Loucy (cell line): Measurements from ENCODE around the gene ZNF134.

Experiments
- H2AFZ ChIP-seq: fragments of 200-600 bp; sonication (generic); 2 replicates; pipeline ENCODE4 v1.6.0; 2016; ENCODE audit warnings: antibody characterized with exemption, mild to moderate bottlenecking, low read length, moderate library complexity
- H3F3A ChIP-seq: fragments of 200-600 bp; 2 replicates; pipeline ENCODE4 v1.6.0; 2016; ENCODE audit warnings: antibody characterized with exemption, low read depth, mild to moderate bottlenecking
- H3K27me3 ChIP-seq: fragments of 200-600 bp; sonication (generic); 2 replicates; pipeline ENCODE4 v1.6.1; 2014; ENCODE audit warnings: low read length, mild to moderate bottlenecking; ENCODE audit not compliant: insufficient read depth, poor library complexity, severe bottlenecking
- H3K36me3 ChIP-seq: fragments of 200-600 bp; sonication (generic); 2 replicates; pipeline ENCODE4 v1.6.1; 2016; ENCODE audit warnings: low read length; ENCODE audit not compliant: insufficient read depth
- H3K4me1 ChIP-seq: fragments of 200-600 bp; sonication (generic); 2 replicates; pipeline ENCODE4 v1.5.1; 2014; ENCODE audit warnings: low read length, mild to moderate bottlenecking; ENCODE audit not compliant: insufficient read depth, poor library complexity, severe bottlenecking
- H3K4me2 ChIP-seq: fragments of 200-600 bp; sonication (generic); 2 replicates; pipeline ENCODE4 v1.6.0; 2014; ENCODE audit warnings: antibody characterized with exemption, low read length, low read depth, mild to moderate bottlenecking; ENCODE audit not compliant: poor library complexity, severe bottlenecking
- H3K4me3 ChIP-seq: fragments of 200-600 bp; sonication (generic); 2 replicates; pipeline ENCODE4 v1.5.1; 2014; ENCODE audit warnings: low read length, mild to moderate bottlenecking, mixed read lengths; ENCODE audit not compliant: poor library complexity, severe bottlenecking
- H3K79me2 ChIP-seq: fragments of 200-600 bp; sonication (generic); 2 replicates; pipeline ENCODE4 v1.6.1; 2014; ENCODE audit warnings: low read length; ENCODE audit not compliant: insufficient read depth
- H3K9ac ChIP-seq: fragments of 200-600 bp; sonication (generic); 2 replicates; pipeline ENCODE4 v1.6.0; 2014; ENCODE audit warnings: mild to moderate bottlenecking, low read depth, low read length, moderate library complexity; ENCODE audit not compliant: poor library complexity, severe bottlenecking
- H3K9me2 ChIP-seq: fragments of 200-600 bp; sonication (generic); replicated peaks from 2 replicates; pipeline ENCODE4 v1.6.1; 2016; ENCODE audit warnings: low read depth, low read length, mixed read lengths
- H3K9me3 ChIP-seq: fragments of 200-600 bp; sonication (generic); 2 replicates; pipeline ENCODE4 v1.6.1; 2014; ENCODE audit warnings: mild to moderate bottlenecking, antibody characterized with exemption, low read length, low read depth; ENCODE audit not compliant: insufficient read depth
- H4K20me1 ChIP-seq: fragments of 200-600 bp; sonication (generic); 2 replicates; pipeline ENCODE4 v1.6.0; 2014; ENCODE audit warnings: antibody characterized with exemption, low read length, mild to moderate bottlenecking; ENCODE audit not compliant: insufficient read depth, poor library complexity, severe bottlenecking
- EZH2phosphoT487 ChIP-seq: fragments of 200-600 bp; IDR thresholded peaks from 2 replicates; pipeline ENCODE4 v1.6.1; 2018; ENCODE audit warnings: antibody characterized with exemption, mild to moderate bottlenecking, moderate library complexity, borderline replicate concordance
- TF ChIP-seq, protein P1 (sequence below): fragments of 200-600 bp; sonication (generic); conservative IDR thresholded peaks from 2 replicates; pipeline ENCODE4 v1.5.1; 2014; ENCODE audit warnings: mild to moderate bottlenecking, antibody characterized with exemption, low read length

ZNF134 gene

DNA sequence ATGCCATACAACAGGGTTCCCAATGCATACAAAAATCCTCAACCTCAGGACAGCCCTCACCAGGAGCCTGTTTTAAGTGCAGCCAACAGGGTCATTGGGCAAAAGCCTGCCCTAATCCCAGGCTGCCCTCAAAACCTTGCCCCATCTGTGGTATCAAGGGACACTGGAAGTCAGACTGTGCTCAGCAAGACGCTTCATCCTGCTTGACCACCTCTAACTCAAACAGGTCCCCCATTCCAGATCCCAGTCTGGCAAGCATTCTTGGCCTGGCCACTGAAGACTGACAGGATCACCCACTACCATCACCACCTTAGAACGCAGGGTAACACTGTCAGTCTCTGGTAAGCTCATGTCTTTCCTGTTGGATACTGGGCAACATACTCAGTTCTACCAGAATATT, 39.6 kb downstream of the ZNF134 start:
- Histone ChIP-seq H4K20me1 (no peaks in the 10 kb centered on the region), H3K4me3 (no peak overlapping the region), H3K9me3 (no peaks in the 10 kb centered on the region), H2AFZ (no peak overlapping the region), H3K36me3 (no peaks in the 10 kb centered on the region), H3K9me2 (no peaks in the 10 kb centered on the region), H3K27me3 (no peaks in the 10 kb centered on the region), H3F3A (no peaks in the 10 kb centered on the region), H3K4me2 (no peak overlapping the region), H3K4me1 (peaks cover 20% of the 10 kb centered on the region), H3K9ac (no peak overlapping the region), H3K79me2 (no peaks in the 10 kb centered on the region)
- TF ChIP-seq EZH2phosphoT487, result no peak
- TF ChIP-seq, protein P1, sequence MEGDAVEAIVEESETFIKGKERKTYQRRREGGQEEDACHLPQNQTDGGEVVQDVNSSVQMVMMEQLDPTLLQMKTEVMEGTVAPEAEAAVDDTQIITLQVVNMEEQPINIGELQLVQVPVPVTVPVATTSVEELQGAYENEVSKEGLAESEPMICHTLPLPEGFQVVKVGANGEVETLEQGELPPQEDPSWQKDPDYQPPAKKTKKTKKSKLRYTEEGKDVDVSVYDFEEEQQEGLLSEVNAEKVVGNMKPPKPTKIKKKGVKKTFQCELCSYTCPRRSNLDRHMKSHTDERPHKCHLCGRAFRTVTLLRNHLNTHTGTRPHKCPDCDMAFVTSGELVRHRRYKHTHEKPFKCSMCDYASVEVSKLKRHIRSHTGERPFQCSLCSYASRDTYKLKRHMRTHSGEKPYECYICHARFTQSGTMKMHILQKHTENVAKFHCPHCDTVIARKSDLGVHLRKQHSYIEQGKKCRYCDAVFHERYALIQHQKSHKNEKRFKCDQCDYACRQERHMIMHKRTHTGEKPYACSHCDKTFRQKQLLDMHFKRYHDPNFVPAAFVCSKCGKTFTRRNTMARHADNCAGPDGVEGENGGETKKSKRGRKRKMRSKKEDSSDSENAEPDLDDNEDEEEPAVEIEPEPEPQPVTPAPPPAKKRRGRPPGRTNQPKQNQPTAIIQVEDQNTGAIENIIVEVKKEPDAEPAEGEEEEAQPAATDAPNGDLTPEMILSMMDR, result no peak

DNA sequence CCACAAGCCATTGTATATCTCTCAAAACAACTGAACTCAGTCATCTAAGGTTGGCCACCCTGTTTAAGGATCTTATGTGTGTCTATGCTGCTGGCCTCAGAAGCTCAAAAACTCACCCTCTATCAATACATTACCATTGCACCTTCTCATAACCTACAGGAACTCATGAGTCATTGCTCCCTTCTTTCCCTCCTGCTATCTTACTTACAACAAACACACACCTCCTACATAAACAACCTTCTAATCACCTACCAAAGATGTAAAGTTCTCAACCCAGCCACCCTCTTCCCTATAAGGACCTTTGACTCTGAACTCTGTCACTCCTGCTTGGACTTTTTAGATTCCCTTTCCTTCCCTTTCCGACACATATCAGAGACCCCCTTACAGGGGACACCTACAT, 41.4 kb downstream of the ZNF134 start:
- Histone ChIP-seq H3K79me2 (no peaks in the 10 kb centered on the region), H3K9me3 (no peaks in the 10 kb centered on the region), H3K4me1 (peaks cover 16% of the 10 kb centered on the region), H3K4me2 (no peak overlapping the region), H3K9me2 (no peaks in the 10 kb centered on the region), H2AFZ (no peak overlapping the region), H3K9ac (no peak overlapping the region), H3K4me3 (no peak overlapping the region), H4K20me1 (no peaks in the 10 kb centered on the region), H3K36me3 (no peaks in the 10 kb centered on the region), H3F3A (no peaks in the 10 kb centered on the region), H3K27me3 (no peaks in the 10 kb centered on the region)
- no peak for TF ChIP-seq EZH2phosphoT487
- TF ChIP-seq, protein P1, result no peak

DNA sequence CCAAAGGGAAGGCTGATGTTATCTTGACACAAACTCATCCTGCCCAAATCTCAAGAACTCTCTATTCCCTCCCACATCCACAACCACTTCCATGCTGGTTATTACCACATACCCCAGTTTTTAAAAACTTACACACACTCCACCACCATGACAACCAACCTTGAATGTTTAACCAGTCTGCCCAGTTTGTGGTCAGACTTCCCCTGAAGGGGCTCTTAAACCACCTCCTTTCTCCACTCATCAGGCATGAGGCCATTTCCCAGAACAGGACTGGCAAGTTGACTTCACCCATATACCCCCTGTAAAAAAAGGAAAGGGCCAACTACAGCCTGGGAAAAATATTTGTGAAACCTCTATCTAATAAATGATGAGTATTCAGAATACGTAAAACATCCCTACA, 42.3 kb downstream of the ZNF134 start:
- H3K36me3 ChIP-seq, result no peaks in the 10 kb centered on the region
- no peak overlapping the region for H3K4me3 ChIP-seq
- no peaks in the 10 kb centered on the region for H4K20me1 ChIP-seq
- H3K9me3 ChIP-seq, result no peaks in the 10 kb centered on the region
- H3K9ac ChIP-seq, result no peak overlapping the region
- no peaks in the 10 kb centered on the region for H3K9me2 ChIP-seq
- no peak overlapping the region for H3K4me2 ChIP-seq
- no peaks in the 10 kb centered on the region for H3K27me3 ChIP-seq
- no peak overlapping the region for H2AFZ ChIP-seq
- peaks cover 8% of the 10 kb centered on the region for H3K4me1 ChIP-seq
- TF ChIP-seq EZH2phosphoT487, result no peak
- TF ChIP-seq, protein P1, result no peak
- no peaks in the 10 kb centered on the region for H3F3A ChIP-seq
- H3K79me2 ChIP-seq, result no peaks in the 10 kb centered on the region
